ENCODE measurements around the gene IGF2BP2. TPM values are rescaled to one million over a fixed set of nuclear protein-coding genes. Genes with fewer than 3 reads are reported as not detected.

Gene IGF2BP2
- total and polyA plus RNA-seq, 2 of the 8 experiments (the other 6 are each of a cell fraction or from before 2014, with no cell fraction given), result 7.4 to 121 TPM

DNA sequence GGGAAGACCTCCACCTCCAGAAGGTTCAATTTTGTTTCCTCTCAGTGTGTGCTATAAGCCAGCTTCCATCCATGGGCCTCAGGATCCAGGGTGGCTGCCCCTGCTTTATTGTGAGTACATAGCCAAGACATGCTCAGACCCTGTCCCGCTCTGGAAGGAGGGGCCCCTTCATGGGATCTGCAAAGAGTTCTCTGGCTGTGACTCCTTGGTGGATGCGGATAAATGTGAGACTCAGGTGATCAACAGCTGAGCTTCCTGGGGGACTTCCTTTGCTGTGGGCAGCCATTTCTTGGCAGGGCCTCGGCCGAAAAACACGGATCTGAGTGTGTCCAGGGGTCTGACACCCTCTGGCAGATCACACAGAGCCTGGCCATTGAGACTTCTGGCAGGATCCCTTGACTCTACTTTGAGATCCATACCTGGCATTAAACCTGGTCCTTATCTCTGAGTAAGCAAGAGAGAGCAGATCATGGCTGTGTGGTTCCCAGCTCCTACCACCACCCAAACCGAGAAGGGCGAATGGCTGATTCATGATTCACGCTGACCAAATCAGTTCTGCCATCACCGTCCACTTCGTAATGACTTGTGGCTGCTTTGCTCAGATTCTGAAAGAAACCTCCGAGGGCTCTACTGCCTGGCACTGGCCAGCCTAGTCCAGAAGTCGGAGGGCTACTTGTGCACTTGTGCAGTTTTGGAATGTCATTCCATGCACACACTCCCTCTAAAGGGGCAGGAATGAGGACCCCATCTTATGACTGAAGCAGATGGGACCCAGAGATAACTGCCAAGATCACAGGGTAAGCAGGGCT is 170.7 kb downstream of the IGF2BP2 start:
- Histone ChIP-seq H2BK15ac (ENCODE audit: low read length) (no peak overlapping the region), H3K4me2 (ENCODE audit: insufficient read depth in 1 of 2, low read depth in 2 of 2, low read length in 2 of 2) (no peak overlapping the region), H3K79me2 (ENCODE audit: control insufficient read depth in 1 of 2, insufficient read depth in 2 of 2, low read length in 2 of 2) (no peaks in the 10 kb centered on the region), H3K56ac (replicated peaks; ENCODE audit: insufficient read length, low read depth, low read length) (no peak overlapping the region), H3K27ac (ENCODE audit: low read depth, low read length) (no peak overlapping the region), H2BK12ac (ENCODE audit: low read depth, low read length) (no peak overlapping the region), H4K8ac (ENCODE audit: extremely low read depth, insufficient read depth, low read length) (no peak overlapping the region), H2AK5ac (ENCODE audit: low read depth, low read length) (no peak overlapping the region), H3K9me3 (ENCODE audit: insufficient read depth in 2 of 2, low read depth in 1 of 2, low read length in 1 of 2) (no peaks in the 10 kb centered on the region), H4K20me1 (replicated peaks in 1 of 2; ENCODE audit: control insufficient read depth in 1 of 2, insufficient read depth in 2 of 2, low read length in 2 of 2) (no peaks in the 10 kb centered on the region), H3K23ac (ENCODE audit: insufficient read length) (no peak overlapping the region), H2AFZ (ENCODE audit: low read length) (no peak overlapping the region), H4K5ac (ENCODE audit: insufficient read length, low read depth, low read length) (no peak overlapping the region), H3K4me3 (ENCODE audit: extremely low read depth in 1 of 4, insufficient read depth in 2 of 4, low read depth in 3 of 4, low read length in 4 of 4) (no peak overlapping the region), H3K14ac (ENCODE audit: insufficient read length) (no peak overlapping the region), H3K27me3 (replicated peaks in 1 of 4; ENCODE audit: control insufficient read depth in 3 of 4, extremely low read depth in 1 of 4, insufficient read depth in 3 of 4, low read length in 3 of 4) (no peaks in the 10 kb centered on the region), H2BK20ac (ENCODE audit: low read length) (no peak overlapping the region), H2BK120ac (replicated peaks; ENCODE audit: low read depth, low read length) (no peak overlapping the region), H3K4me1 (replicated peaks in 1 of 4; ENCODE audit: control insufficient read depth in 3 of 4, insufficient read depth in 4 of 4, low read length in 3 of 4) (no peaks in the 10 kb centered on the region), H3K36me3 (ENCODE audit: control insufficient read depth in 2 of 4, insufficient read depth in 4 of 4, low read length in 3 of 4) (peaks cover 18 to 84% (median 48%) of the 10 kb centered on the region in 4 experiments), H3K9ac (replicated peaks in 1 of 4; ENCODE audit: extremely low read depth in 1 of 4, low read depth in 3 of 4, low read length in 3 of 4) (no peak overlapping the region), H3K79me1 (ENCODE audit: low read depth, low read length) (no peaks in the 10 kb centered on the region), H3K18ac (ENCODE audit: extremely low read depth, low read length) (no peak overlapping the region), H2BK5ac (ENCODE audit: low read depth, low read length) (no peak overlapping the region), H4K91ac (replicated peaks; ENCODE audit: insufficient read length, low read length) (no peak overlapping the region), H3K23me2 (ENCODE audit: low read depth, low read length) (no peaks in the 10 kb centered on the region), H3K4ac (replicated peaks; ENCODE audit: insufficient read length, low read depth, low read length) (no peak overlapping the region)
- ChIA-PET CTCF (ENCODE audit: partially characterized antibody) (interaction anchor here (0.6 to 2.7 kb wide), 3 partner anchors 11 to 169 kb away, joined by 3 to 9 read pairs (median 4); no protein-coding TSS in a partner anchor), POLR2A (ENCODE audit: partially characterized antibody) (interaction anchor here (1.2 kb wide), 1 partner anchor 12 kb away, joined by 3 read pairs; no protein-coding TSS in a partner anchor)
- no peak for TF ChIP-seq TEAD4 (IDR thresholded peaks at IDR 0.05; ENCODE audit: low read depth, low read length)
- WGBS, 2 experiments (ENCODE audit: extremely low coverage in 1 of 2, insufficient coverage in 1 of 2, insufficient read length in 1 of 2, insufficient replicate concordance in 2 of 2, low coverage in 1 of 2, low lambda C conversion rate in 2 of 2, missing lambda C conversion rate in 1 of 2), result 89% methylated on average over 12 of the region's 12 CpGs; no CpG with 5 or more reads in 1 of the 2 experiments
- no peak for FAIRE-seq
- DNase-seq (ENCODE audit: low read depth in 1 of 2, low spot score in 2 of 2), result no peak

All from H1 (cell line).